ENCODE data around the gene SPATC1L.

DNA sequence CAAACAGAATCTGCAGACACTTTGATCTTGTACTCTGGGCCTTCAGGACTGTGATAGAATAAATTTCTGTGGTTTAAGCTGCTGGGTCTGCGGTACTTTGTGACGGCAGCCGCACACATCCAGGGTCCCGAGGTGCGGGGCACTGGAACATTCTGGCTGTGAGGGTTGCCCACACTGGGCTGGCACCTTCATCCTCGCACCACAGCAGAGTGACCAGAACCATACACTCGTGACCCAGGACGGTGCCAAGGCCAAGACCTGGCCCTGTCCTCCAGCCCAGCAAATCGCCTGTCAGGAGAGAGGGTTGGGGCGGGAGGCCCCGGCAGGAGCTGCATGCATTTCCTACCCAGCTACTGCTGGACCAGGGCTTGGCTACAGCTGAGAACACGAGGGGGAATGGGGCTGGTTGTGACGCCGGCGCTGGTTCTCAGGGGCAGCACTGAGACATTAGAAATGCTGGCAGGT, 26.2 kb downstream of the SPATC1L start:
- TF ChIP-seq, protein P1, sequence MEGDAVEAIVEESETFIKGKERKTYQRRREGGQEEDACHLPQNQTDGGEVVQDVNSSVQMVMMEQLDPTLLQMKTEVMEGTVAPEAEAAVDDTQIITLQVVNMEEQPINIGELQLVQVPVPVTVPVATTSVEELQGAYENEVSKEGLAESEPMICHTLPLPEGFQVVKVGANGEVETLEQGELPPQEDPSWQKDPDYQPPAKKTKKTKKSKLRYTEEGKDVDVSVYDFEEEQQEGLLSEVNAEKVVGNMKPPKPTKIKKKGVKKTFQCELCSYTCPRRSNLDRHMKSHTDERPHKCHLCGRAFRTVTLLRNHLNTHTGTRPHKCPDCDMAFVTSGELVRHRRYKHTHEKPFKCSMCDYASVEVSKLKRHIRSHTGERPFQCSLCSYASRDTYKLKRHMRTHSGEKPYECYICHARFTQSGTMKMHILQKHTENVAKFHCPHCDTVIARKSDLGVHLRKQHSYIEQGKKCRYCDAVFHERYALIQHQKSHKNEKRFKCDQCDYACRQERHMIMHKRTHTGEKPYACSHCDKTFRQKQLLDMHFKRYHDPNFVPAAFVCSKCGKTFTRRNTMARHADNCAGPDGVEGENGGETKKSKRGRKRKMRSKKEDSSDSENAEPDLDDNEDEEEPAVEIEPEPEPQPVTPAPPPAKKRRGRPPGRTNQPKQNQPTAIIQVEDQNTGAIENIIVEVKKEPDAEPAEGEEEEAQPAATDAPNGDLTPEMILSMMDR (IDR thresholded peaks at IDR 0.05; ENCODE audit: low read length): no peak
- TF ChIP-seq EZH2 (IDR thresholded peaks at IDR 0.05; ENCODE audit: borderline replicate concordance, low read length): no peak

Data from OCI-LY1 (cell line).